LNCaP clone FGC (cell line): Measurements from ENCODE around the gene C1QTNF5.

Experiments used
- DNase-seq: peaks from one replicate; pipeline ENCODE4 v3.0.0-alpha.2; 2011; ENCODE audit warnings: low read depth
- H3K4me3 ChIP-seq: 2 replicates; pipeline ENCODE4 v1.5.1; 2011; ENCODE audit warnings: mild to moderate bottlenecking, low read depth, low read length, control low read depth
- CTCF ChIP-seq: IDR thresholded peaks from 2 replicates; pipeline ENCODE4 v1.5.1; 2012; ENCODE audit warnings: mild to moderate bottlenecking; ENCODE audit not compliant: control insufficient read depth, insufficient read depth; ENCODE audit errors: extremely low read depth

Gene C1QTNF5

GRCh38 chr11:119338965-119339588, 1.6 kb downstream of the C1QTNF5 start:
- no peak for DNase-seq
- no peak overlapping the region for H3K4me3 ChIP-seq
- TF ChIP-seq CTCF, result no peak

GRCh38 chr11:119338318-119338890, 2.3 kb downstream of the C1QTNF5 start:
- peak; percentile 86 for TF ChIP-seq CTCF
- no peak for DNase-seq
- no peak overlapping the region for H3K4me3 ChIP-seq

GRCh38 chr11:119337581-119338317, 2.9 kb downstream of the C1QTNF5 start:
- DNase-seq, result no peak
- no peak for TF ChIP-seq CTCF
- no peak overlapping the region for H3K4me3 ChIP-seq

GRCh38 chr11:119336744-119337469, 3.8 kb downstream of the C1QTNF5 start:
- no peak for TF ChIP-seq CTCF
- no peak overlapping the region for H3K4me3 ChIP-seq

GRCh38 chr11:119335655-119336543, 4.8 kb downstream of the C1QTNF5 start:
- peak overlapping the region; percentile 99 for H3K4me3 ChIP-seq
- no peak for TF ChIP-seq CTCF
- DNase-seq, result no peak

More at GRCh38 chr11:119336744-119337469, 3.8 kb downstream of the C1QTNF5 start:
- DNase-seq, result no peak

- peak overlapping the region; percentile 99 for H3K4me3 ChIP-seq
- TF ChIP-seq CTCF, result no peak
- no peak for DNase-seq
These were observed 5.5 kb downstream of the C1QTNF5 start for GRCh38 chr11:119335091-119335654.
